ENCODE data around the gene TPP1.

DNA sequence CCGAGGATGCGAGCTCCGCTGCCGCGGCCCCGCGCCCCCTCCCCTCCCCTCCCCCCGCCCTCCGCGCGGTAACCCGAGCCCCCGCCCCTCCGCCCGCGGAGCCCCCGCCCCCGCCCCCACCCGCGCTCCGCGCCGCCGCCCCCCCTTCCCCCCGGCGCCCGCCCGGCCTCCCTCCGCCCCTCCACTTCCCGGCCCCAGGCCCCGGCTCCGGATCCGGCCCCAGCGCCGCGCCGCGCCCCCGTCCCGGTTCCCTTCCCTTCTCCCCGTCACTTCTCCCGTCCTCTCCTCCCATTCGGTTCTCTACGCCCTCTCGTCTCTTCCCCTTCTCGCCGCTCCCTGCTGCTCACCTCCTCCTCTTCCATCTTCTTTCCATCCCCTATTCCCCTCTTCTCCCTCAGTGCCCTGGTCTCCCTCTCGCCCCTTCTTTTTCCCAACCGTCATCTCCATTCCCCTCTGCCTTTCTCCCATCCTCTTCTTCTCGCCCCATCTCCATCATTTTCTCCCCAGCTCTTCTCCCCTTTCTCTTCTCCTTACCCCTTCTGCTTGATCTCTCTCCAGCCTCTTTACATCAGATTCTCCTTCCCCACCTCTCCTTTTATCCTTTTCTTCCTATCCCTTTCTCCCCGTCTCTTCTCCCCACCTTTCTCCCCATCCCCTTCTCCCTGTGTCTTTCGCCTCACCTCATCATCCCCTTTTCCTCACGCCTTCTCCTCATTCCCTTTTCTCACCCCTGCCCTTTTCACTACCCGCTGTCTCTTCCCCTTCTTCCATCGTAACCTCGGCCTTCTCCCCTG is 36.8 kb upstream of the TPP1 start, which contains the start of gene DCHS1:
- TF ChIP-seq POLR2A (IDR thresholded peaks at IDR 0.05) (no peak), POLR2AphosphoS5 (IDR thresholded peaks at IDR 0.05) (no peak), CTCF (IDR thresholded peaks at IDR 0.05) (no peak)
